SHP77 (cell line): ENCODE data around the gene NCAPH2.

Source experiments
- DNase-seq, 2 experiments: peaks; one replicate each; lab custom pipeline; 2025; lab: John Stamatoyannopoulos, UW

Gene NCAPH2

DNA sequence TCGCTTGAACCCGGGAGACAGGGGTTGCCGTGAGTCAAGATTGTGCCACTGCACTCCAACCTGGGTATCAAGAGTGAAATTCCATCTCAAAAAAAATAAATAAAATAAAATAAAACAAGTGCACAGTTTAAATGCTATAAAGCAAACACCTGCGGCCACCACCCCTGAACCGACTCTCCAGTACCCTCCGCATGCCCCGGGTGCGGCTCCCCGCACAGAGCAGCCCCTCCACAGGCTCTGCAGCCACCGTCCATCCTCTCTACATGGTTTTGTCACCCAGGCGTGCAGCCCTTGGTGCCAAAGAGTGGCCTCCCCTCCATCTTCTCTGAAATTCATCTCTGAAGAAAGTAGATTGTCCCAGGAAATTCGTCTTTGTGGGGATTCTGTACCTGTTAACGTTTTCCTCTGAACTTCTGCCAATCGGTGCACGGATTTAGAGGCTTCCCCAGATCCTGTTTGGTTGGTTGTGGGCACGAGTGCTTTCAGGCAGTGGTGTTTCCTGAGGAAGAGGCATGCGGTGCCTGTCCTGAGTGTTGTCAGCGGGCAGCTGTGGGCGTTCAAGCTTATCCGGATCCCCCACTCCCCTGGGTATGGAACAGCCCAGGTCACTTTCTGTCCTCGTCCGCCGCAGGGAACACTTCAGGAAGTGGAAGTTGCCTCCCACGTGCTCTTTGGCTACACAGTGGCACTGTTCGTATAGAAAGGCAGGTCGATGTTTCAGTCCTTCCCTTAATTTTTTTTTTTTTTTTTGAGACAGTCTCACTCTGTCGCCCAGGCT, 17.3 kb upstream of the NCAPH2 start:
- DNase-seq: no peak

DNA sequence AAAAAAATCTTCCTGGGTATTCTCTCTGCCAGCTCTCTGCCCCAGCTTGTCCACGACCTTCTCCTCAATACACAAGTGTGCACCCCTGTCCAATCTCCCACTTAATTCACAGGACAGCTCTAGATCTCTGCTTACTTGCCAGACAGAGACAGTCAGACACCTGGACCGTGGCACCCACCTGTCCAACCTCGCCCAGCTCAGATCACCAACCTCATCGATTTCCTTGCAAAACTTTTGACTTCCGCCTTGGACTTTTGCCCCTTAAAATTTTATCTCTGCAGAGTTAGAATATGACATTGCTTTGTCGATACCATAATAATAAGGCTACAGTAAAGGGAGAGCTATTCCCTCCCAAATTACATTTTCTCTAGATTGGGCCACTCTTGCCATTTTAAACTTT, 10.9 kb upstream of the NCAPH2 start:
- DNase-seq: no peak

DNA sequence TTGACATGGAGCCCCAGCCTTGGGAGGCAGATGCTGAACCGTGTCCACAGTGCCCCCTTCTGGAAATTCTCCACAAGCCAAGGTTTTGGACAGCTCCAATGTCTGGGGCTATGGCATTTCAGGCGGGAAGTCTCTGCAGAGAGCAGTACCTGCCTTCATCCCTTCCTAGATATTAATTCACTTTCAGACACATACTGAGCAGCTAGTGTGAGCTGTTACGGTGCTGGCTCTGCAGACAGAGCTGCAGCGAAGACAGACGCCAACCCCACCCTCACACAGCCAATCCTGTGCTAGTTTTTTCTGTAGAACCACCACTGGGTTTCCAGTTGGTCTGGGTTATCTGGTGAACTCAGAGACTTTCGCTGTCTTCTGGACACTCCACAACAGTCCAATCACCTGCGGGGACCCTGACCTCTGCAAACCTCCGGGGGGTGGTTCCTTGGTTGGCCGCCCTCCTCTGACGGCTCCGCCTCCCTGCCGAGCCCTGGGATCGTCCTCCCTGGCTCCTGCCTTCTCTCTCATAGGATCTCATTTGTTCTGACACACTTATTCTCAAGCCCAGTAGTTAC, 9.6 kb upstream of the NCAPH2 start:
- peak; percentile 82 to 90 for DNase-seq

DNA sequence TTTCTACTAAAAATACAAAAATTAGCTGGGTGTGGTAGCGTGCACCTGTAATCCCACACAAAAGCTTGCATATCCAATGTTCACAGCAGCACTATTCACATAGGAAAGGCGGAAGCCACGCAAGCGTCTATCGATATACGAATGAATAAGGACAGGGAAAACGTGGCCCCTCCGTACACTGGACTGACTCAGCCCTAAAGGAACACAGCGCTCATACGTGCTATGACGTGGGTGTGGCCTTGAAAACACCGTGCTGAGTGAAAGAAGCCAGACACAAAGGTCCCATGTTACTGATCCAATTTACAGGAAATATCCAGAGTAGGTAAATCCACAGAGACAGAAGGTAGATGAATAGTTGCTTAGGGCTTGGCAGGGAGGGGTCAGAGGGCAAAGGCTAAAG, 7.6 kb upstream of the NCAPH2 start:
- DNase-seq: no peak

DNA sequence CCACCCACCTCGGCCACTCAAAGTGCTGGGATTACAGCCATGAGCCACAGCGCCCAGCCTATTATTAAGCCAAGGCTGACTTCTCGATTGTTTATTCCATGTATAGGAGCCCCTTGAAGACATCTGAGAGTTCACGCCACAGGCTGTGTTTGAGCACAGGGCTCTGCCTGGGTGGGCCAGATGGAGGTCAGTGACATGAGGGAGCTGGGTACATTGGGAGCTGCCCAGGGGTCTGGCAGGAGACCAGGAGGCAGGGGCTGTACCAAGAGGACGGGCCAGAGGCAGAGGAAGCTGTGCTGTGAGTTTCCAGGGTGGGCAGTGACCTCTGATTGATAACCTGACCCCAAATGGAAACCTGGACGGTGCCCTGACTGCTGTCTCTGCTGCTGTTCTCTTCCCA, 5.9 kb upstream of the NCAPH2 start:
- no peak for DNase-seq

DNA sequence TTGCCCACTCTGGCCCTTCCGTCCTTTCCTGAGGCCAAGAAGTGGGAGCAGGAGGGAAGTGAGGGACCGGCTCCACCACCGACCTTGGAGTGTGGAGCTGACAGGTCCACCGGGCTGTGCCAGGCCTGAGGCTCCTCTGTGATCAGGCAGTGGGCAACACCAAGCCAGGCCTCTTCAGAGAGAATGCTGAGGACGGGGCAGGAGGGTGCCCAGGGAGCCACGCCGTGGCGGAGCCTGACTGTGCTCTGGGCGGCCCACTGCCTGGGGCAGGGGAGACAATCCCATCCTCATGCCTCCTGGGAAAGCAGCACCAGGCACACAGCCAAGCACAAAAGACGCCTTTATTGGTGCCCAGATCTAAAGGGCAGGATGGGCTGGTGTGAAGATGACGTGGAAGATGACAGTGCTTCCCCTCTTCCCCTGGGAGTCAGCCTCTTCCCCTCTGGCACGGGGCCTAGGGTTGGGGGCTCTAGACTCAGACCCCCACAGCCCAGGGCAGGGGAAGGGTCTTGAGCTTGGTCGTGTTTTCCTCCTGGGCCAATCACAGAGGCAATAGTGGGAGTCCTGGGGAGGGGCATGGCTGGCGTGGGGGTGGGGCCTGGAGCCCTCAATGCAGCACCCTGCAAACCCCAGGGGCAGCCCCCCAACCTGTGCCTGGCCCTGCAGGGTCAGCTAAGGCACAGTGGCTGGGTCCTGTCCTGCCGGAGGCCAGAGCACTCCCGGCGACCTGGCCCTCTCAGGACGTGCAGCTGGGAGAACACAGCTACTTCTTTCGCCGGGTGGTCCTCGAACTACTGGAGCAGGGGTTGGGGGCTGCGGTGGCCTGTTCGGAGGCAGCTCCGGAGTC, 5.2 kb upstream of the NCAPH2 start:
- DNase-seq: no peak

DNA sequence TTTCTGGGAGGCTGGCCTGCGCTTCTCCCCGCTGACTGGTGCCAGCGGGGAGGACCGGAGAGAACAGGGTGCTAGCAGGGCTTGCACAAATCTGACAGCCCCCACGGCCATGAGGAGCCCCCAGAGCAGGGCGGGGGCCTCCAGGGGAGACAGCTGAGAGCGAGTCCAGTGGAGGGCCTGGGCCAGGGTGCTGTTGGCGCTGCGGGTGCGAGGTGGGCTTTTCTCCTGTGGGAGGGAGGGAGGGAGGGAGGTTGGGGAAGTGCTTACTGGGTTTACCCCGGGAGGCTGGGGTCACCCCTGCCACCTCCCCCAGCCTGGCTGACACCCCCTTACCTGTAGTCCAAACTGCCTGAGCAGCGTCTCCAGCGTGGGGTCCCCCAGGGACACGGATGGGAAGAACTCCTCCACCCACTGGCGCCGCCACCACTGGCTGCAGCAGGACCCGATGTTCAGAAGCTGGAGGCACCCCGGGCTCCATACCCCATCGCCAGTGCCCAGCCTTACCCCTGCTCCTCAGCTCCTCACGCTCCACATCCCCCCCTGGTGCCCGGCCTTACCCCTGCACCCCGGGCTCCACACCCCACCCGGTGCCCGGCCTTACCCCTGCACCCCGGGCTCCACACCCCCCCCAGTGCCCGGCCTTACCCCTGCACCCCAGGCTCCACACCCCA, 4.4 kb upstream of the NCAPH2 start:
- no peak for DNase-seq

DNA sequence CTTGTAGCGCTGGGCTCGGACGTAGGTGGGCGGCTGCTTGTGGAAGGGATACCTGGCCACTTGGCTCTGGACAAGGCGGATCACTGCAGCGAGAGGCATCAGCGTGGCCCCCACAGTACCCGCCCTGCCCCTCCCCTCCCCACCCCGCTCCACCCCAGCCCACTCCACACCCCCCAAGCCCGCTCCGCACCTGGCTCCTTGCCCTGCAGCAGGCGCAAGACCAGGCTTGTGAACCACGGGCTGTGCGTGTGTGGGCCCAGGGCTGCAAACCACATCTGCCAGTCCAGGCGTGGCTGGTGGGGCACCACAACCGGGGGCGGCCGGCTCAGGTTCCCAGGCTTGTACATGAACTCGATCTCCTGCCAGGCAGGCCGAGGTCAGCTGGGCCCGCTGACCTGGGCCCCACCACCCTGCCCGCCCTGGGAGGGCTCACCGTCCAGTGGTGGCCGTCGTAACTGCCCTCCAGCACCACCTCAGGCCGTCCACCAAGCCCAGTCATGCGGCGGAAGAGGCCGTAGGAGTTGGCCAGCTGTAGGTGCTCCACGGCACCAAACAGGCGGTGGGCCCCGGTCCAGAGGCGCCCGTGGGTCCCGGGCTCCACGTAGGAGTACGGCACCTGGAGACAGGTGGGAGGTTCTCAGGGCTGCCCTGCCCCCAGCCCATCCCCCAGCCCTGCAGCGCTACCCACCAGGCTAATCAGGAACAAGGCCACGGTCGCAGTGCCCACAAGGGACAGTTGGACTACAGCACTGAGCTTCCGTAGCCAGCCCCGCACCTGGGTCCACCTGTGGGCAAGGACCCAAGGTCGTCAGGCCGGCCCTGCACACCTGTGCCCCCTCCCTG, 3.4 kb upstream of the NCAPH2 start:
- DNase-seq: no peak

DNA sequence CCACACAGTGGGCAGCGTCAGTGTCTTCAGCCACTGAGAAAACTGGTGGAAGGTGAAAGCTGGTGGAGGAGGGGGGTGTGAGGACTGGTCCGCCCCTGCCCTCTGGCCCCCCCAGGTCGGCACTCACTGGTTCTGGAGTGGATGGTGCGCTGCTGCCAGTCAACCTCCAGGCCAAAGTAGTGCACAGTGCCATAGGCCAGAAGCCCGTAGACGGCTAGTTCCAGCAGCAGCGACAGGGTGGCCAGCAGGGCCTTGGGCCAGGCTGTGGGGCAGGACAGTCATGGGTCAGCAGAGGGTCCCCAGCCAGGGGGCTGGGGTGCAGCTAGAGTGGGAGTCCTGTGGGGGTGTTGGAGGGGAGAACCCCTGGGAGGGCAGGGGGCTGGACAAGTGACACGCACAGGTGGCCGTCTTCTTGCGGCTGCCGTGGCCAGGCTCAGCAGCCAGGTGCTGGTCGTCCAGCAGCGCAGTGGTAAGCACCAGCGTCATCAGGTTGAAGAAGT, 2.7 kb upstream of the NCAPH2 start:
- no peak for DNase-seq

DNA sequence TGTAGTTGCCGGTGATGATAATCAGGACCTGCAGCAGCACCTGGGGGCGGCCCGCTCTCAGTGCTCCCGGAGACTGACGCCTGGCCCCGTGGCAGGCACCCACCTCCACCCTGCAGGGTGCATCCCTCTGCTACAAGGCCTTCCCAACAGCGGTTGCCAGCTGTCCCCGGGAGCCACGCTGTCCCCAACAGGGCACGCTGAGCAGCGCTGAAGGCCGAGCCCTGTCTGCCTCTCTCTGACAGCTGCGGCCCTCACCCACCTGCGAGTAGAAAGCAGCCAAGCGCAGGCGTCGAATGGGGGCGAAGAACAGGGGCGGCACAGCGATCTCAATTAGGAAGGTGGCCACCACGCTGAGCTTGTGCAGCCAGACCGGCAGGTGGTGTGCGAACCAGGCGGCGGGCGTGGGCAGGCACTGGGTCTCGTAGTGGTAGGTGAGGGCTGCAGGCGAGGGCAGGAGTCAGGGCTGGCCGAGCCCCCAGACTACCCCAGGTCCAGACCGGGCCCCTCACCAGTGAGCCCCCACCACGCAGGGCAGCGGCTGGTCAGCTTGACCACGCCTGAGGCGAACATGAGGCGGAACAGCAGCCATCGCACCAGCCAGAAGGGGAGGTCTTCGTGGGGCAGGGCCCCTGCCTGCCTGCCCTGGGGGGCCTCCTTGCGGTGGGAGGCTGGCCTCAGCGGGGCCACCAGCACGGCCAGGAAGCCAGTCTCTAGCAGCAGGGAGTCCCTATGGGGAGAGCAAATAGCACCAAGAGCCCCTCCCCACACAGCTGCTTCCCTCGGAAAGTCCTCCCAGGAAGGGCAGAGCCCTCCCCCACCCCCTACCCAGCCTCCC, 2.0 kb upstream of the NCAPH2 start:
- no peak for DNase-seq

DNA sequence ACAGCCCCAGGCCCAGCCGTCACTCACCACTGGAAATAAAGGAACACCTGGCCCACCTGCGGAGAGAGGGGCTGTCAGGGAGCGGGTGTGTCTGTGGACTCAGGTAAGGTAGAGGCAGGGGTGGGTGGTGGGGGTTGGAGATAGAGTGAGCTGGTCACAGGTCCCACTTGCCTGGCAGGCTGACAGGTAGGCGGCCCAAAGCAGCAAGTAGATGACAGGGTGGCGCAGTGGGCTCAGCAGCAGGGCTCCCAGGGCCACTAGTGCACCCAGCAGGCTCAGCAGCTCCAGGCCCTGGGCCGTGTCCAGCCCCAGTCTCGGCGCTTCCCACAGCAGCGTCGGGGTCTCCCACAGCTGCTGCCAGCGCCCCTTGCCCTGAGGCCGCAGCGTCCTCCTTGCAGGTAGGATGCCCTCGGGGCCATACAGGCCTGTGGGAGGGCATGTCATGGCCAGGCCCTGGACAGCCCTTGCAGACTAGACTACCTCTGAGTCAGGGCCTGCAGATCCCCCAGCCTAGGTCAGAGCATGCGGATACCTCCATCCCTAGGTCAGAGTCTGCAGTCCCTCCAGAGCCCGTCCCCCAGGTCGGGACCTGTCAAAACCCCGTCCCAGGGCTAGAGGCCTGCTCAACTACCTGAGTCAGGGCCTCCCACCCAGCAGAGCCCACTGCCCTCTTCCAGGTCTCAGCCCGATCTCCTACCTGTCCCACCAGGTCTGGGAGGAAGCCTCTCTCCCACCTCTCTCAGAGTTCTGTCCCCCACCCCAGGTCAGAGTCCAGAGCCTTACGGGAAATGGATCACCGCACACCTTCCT, 1.2 kb upstream of the NCAPH2 start:
- DNase-seq: no peak

DNA sequence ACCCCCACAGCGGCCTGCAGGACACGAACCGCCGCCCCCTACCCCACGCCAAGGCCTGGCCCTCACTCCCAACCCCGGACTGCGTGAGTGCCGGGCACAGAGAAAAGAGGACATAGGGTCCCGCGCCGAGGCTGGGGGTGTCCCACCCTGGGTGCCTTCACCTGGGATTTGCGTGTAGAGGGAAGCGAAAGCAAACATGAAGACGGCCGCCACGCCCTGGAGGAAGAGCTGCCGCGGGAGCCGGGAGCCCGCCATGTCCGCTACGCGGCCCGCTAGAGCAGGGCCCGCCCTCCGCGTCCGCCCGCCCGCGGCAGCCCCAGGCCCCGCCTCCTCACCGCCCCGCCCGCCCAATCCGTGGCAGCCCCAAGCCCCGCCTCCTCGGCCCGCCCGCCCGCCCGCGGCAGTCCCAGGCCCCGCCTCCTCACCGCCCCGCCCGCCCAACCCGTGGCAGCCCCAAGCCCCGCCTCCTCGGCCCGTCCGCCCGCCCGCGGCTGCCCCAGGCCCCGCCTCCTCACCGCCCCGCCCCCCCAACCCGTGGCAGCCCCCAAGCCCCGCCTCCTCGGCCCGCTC, 518 bp upstream of the NCAPH2 start, which contains the start of gene LMF2:
TSS of gene LMF2 (minus strand) at position 282 of the 570 bp plus-strand sequence. CDS start at position 255, 27 bp downstream.
- no peak for DNase-seq

DNA sequence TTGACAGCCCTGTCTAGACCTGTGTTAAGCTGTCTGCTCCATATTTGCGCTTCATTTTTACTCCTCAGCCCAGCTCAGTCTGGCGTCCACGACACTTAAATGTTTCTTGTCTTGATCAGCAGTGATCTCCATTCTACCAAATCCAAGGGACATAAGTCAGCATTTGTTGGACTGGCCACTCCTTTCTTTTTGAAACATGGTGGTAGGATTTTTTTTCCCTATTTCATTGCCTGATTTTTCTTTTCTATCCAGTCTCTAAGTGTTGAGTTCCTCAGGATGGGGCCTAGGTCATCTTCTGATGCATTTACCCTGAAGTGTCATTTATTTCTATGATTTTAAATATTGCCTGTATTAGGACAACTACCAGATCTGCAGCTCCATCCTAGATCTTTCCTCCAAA, 873 bp downstream of the NCAPH2 start:
- no peak for DNase-seq

DNA sequence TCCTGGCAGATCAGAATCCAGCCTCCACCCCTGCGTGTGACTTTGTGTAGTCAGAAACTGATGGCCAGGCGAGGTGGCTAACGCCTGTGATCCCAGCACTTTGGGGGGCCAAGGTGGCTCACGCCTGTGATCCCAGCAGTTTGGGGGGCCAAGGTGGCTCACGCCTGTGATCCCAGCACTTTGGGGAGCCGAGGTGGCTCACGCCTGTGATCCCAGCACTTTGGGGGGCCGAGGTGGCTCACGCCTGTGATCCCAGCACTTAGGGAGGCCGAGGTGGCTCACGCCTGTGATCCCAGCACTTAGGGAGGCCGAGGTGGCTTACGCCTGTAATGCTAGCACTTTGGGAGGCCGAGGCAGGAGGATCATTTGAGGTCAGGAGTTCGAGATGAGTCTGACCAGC, 5.2 kb downstream of the NCAPH2 start:
- no peak for DNase-seq

DNA sequence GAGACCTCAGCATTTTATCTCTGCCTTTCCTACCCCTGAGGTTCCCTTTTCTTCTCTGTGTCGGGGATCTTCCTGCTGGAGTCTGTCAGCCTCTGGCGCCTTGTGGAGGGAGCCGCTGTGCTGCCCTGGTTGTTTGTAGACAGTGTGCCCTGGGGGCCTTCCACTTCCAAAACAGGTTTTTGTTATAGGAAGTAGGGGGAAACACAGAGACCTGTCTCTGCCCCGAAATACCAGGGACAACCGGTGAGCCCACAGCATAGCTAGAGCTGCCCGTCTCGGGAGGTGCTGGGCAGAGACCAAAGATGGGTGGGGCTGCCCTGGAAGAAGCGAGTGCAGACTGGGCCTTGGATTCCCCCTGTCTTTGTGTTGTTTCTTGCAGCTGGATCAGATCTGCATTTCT, 8.0 kb downstream of the NCAPH2 start:
- DNase-seq: no peak

DNA sequence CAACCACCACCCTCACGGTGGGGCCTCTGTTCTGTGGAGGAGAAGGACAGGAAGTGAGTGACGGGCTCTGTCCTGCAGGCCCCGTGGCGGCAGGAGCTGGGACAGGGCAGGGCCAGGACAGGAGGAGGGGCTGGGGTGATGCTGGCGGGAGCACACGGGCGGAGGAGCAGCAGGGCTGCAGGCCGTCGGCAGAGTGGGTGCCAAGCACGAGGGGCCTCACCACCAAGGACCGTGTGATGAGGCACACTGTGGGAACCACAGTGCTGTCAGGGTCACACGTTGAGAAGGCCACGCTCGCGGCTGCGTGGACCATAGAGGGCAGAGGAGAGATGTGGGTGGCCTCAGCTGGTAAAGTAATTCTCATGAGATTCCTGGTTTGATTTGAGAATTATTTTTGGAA, 8.9 kb downstream of the NCAPH2 start:
- DNase-seq: no peak

DNA sequence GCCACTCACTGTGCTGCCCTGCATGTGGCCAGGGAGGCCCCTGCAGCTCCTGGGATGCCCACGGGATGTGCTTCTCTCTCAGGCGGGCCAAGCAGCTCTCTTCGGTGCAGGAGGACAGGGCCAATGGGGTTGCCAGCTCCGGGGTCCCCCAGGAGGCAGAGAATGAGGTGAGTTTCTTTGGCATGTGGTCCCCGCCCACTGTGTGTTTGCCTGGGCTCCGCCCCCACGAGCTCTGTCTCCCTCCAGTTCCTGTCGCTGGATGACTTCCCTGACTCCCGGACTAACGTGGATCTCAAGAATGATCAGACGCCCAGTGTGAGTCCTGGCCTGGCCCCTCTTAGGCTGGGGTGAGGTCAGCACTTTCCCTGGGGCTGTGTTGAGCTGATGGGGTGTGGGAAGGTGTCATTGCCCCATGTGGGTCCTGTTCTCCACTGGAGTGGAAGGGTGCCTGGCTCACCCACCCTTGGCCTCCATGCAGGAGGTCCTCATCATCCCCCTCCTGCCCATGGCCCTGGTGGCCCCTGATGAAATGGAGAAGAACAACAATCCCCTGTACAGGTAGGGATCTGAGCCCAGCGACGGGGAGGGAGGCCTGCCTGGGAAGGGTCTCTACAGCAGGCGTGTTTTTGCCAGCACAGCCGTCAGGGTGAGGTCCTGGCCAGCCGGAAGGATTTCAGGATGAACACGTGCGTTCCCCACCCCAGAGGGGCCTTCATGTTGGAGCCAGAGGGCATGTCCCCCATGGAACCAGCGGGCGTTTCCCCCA, 9.7 kb downstream of the NCAPH2 start:
- DNase-seq: no peak

DNA sequence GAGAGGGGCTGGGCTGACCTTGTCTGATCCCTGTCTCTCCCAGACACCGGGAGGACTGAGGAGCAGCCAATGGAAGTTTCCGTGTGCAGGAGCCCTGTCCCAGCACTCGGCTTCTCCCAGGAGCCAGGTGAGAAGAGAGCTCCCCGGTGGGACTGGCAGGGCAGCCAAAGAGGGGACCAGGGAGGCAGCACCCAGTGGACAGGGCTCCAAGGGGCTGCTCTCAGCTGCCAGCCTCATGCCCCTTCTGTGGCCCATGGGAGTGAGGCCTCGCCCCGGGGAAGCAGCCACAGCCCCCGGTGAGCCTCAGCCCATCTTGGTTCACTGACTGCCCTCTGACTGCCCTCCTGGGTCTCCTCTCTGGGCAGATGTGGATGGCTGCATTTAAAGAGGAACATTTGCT, 10.6 kb downstream of the NCAPH2 start:
- DNase-seq: no peak
